ENCODE results near the gene MYLK2.

The MYLK2 gene

GRCh38 chr20:31803552-31804291 is 15.4 kb upstream of the MYLK2 start:
- no peak for TF ChIP-seq CTCF (conservative IDR thresholded peaks at IDR 0.05; ENCODE audit: low read depth)
- no peak overlapping the region for H3K27ac ChIP-seq
- POLR2A ChIA-PET (ENCODE audit: low non-redundant PET): no interaction called here
- CTCF ChIA-PET: interaction anchor here (0.6 kb wide), 1 partner anchor 386 kb away, joined by 3 read pairs; no protein-coding TSS in a partner anchor
- DNase-seq (ENCODE audit: low spot score): no peak

- POLR2A ChIA-PET (ENCODE audit: low non-redundant PET): no interaction called here
- TF ChIP-seq CTCF (conservative IDR thresholded peaks at IDR 0.05; ENCODE audit: low read depth): no peak
- H3K27ac ChIP-seq: no peak overlapping the region
- CTCF ChIA-PET: interaction anchor here (0.6 to 1.8 kb wide), 5 partner anchors 16 to 208 kb away, joined by 3 to 13 read pairs (median 4); no protein-coding TSS in a partner anchor
- no peak for DNase-seq (ENCODE audit: low spot score)
These were observed 12.4 kb upstream of the MYLK2 start for GRCh38 chr20:31806564-31807355.

GRCh38 chr20:31808481-31808880 is 10.7 kb upstream of the MYLK2 start:
- ChIA-PET POLR2A (ENCODE audit: low non-redundant PET) (no interaction called here), CTCF (interaction anchor here (0.5 to 1.6 kb wide), 4 partner anchors 11 to 352 kb away, joined by 3 to 5 read pairs (median 3); no protein-coding TSS in a partner anchor)
- DNase-seq (ENCODE audit: low spot score): no peak
- no peak overlapping the region for H3K27ac ChIP-seq
- TF ChIP-seq CTCF (conservative IDR thresholded peaks at IDR 0.05; ENCODE audit: low read depth): no peak

GRCh38 chr20:31809661-31810060 is 9.5 kb upstream of the MYLK2 start:
- POLR2A ChIA-PET (ENCODE audit: low non-redundant PET): no interaction called here

GRCh38 chr20:31811198-31811597 is 8.0 kb upstream of the MYLK2 start:
- ChIA-PET CTCF (interaction anchor here (0.9 kb wide), 1 partner anchor 11 kb away, joined by 8 read pairs; no protein-coding TSS in a partner anchor), POLR2A (ENCODE audit: low non-redundant PET) (no interaction called here)
- no peak for TF ChIP-seq CTCF (conservative IDR thresholded peaks at IDR 0.05; ENCODE audit: low read depth)
- no peak for DNase-seq (ENCODE audit: low spot score)
- H3K27ac ChIP-seq: no peak overlapping the region

More at GRCh38 chr20:31809661-31810060, 9.5 kb upstream of the MYLK2 start:
- H3K27ac ChIP-seq: no peak overlapping the region
- no peak for TF ChIP-seq CTCF (conservative IDR thresholded peaks at IDR 0.05; ENCODE audit: low read depth)
- DNase-seq (ENCODE audit: low spot score): no peak
- CTCF ChIA-PET: interaction anchor here (0.7 to 1.6 kb wide), 2 partner anchors 12 to 35 kb away, joined by 3 to 5 read pairs; no protein-coding TSS in a partner anchor
